H9 (cell line): ENCODE results near the gene DIP2C. TPM values are rescaled to one million over a fixed set of nuclear protein-coding genes. Genes with fewer than 3 reads are reported as not detected.

Source experiments
- DNase-seq: peaks from one replicate; pipeline ENCODE4 v3.0.0-alpha.2; 2017
- H2AFZ ChIP-seq: one replicate; pipeline ENCODE4 v1.6.1; 2013; ENCODE audit warnings: mild to moderate bottlenecking, low read length, control low read depth, moderate library complexity
- H2AK5ac ChIP-seq: 2 replicates; pipeline ENCODE4 v1.6.1; 2013; ENCODE audit warnings: low read length, control low read depth, mixed read lengths; ENCODE audit not compliant: insufficient read length
- H2BK120ac ChIP-seq: one replicate; pipeline ENCODE4 v1.6.1; 2013; ENCODE audit warnings: low read depth, mild to moderate bottlenecking, low read length, control low read depth, inconsistent platforms; ENCODE audit not compliant: poor library complexity, severe bottlenecking
- H2BK12ac ChIP-seq: 2 replicates; pipeline ENCODE4 v1.6.1; 2013; ENCODE audit warnings: low read length, control low read depth, mixed read lengths, low read depth; ENCODE audit not compliant: insufficient read length
- H2BK15ac ChIP-seq: 2 replicates; pipeline ENCODE4 v1.6.1; 2013; ENCODE audit warnings: low read depth, low read length, control low read depth
- H2BK20ac ChIP-seq: one replicate; pipeline ENCODE4 v1.6.1; 2013; ENCODE audit warnings: low read depth, mild to moderate bottlenecking, low read length, control low read depth, inconsistent platforms; ENCODE audit not compliant: poor library complexity, severe bottlenecking
- H2BK5ac ChIP-seq: 2 replicates; pipeline ENCODE4 v1.6.1; 2013; ENCODE audit warnings: low read length, control low read depth, mixed read lengths; ENCODE audit not compliant: insufficient read length
- H3K14ac ChIP-seq: 2 replicates; pipeline ENCODE4 v1.6.1; 2013; ENCODE audit warnings: low read length, control low read depth; ENCODE audit not compliant: insufficient read depth
- H3K18ac ChIP-seq: 2 replicates; pipeline ENCODE4 v1.6.1; 2013; ENCODE audit warnings: low read depth, mild to moderate bottlenecking, mixed read lengths, low read length, control low read depth; ENCODE audit not compliant: insufficient read length
- H3K23ac ChIP-seq: 2 replicates; pipeline ENCODE4 v1.6.1; 2013; ENCODE audit warnings: low read length, control low read depth, mixed read lengths, low read depth; ENCODE audit not compliant: insufficient read length
- H3K23me2 ChIP-seq: 2 replicates; pipeline ENCODE4 v1.6.1; 2013; ENCODE audit warnings: low read depth, mild to moderate bottlenecking, mixed read lengths, low read length, control low read depth; ENCODE audit not compliant: insufficient read length, poor library complexity, severe bottlenecking
- H3K27ac ChIP-seq: 2 replicates; pipeline ENCODE4 v1.5.1; 2013; ENCODE audit warnings: low read length, control low read depth, mixed read lengths, low read depth; ENCODE audit not compliant: insufficient read length
- H3K27me3 ChIP-seq: 2 replicates; pipeline ENCODE4 v1.6.1; 2013; ENCODE audit warnings: low read length, control low read depth, inconsistent platforms; ENCODE audit not compliant: insufficient read depth
- H3K4ac ChIP-seq: 2 replicates; pipeline ENCODE4 v1.6.1; 2013; ENCODE audit warnings: low read depth, mild to moderate bottlenecking, control low read depth, inconsistent platforms, low read length, moderate library complexity
- H3K4me1 ChIP-seq: 2 replicates; pipeline ENCODE4 v1.6.1; 2013; ENCODE audit warnings: low read length, control low read depth, inconsistent platforms; ENCODE audit not compliant: insufficient read depth
- H3K4me2 ChIP-seq: 2 replicates; pipeline ENCODE4 v1.6.1; 2013; ENCODE audit warnings: low read length, control low read depth, mixed read lengths; ENCODE audit not compliant: insufficient read length, insufficient read depth
- H3K56ac ChIP-seq: 2 replicates; pipeline ENCODE4 v1.6.1; 2013; ENCODE audit warnings: low read depth, mild to moderate bottlenecking, mixed read lengths, low read length, control low read depth; ENCODE audit not compliant: insufficient read length
- H3K79me1 ChIP-seq: 2 replicates; pipeline ENCODE4 v1.6.1; 2013; ENCODE audit warnings: low read depth, mild to moderate bottlenecking, moderate library complexity, low read length, control low read depth, inconsistent platforms; ENCODE audit not compliant: insufficient read depth, poor library complexity, severe bottlenecking
- H3K79me2 ChIP-seq: 2 replicates; pipeline ENCODE4 v1.6.1; 2013; ENCODE audit warnings: low read length, control low read depth, inconsistent platforms; ENCODE audit not compliant: insufficient read depth
- H3K9ac ChIP-seq: 2 replicates; pipeline ENCODE4 v1.6.1; 2013; ENCODE audit warnings: low read length, control low read depth, mixed read lengths; ENCODE audit not compliant: insufficient read length; ENCODE audit errors: extremely low read depth
- H3K9me3 ChIP-seq: one replicate; pipeline ENCODE4 v1.6.1; 2013; ENCODE audit warnings: low read depth, low read length, inconsistent platforms; ENCODE audit not compliant: control insufficient read depth
- H3T11ph ChIP-seq: one replicate; pipeline ENCODE4 v1.6.1; 2013; ENCODE audit warnings: mild to moderate bottlenecking, low read length, control low read depth, inconsistent platforms
- H4K20me1 ChIP-seq: one replicate; pipeline ENCODE4 v1.6.1; 2013; ENCODE audit not compliant: control insufficient read depth, insufficient read length, insufficient read depth
- H4K5ac ChIP-seq: 2 replicates; pipeline ENCODE4 v1.6.1; 2013; ENCODE audit warnings: low read depth, mild to moderate bottlenecking, mixed read lengths, low read length, control low read depth; ENCODE audit not compliant: insufficient read length
- H4K8ac ChIP-seq: replicated peaks from 2 replicates; pipeline ENCODE4 v1.6.1; 2013; ENCODE audit warnings: low read length, control low read depth, mixed read lengths, low read depth; ENCODE audit not compliant: insufficient read length
- H4K91ac ChIP-seq: 2 replicates; pipeline ENCODE4 v1.6.1; 2013; ENCODE audit warnings: low read depth, mild to moderate bottlenecking, moderate library complexity, mixed read lengths, low read length, control low read depth; ENCODE audit not compliant: insufficient read length
- H3K27ac Mint-ChIP-seq, 3 experiments: 2 replicates in 2 of 3; 3 replicates in 1 of 3; pipeline ENCODE4 v1.8.0; 2020 to 2021; ENCODE audit warnings: mixed read lengths in 3 of 3, mild to moderate bottlenecking in 1 of 3, moderate library complexity in 1 of 3
- H3K27me3 Mint-ChIP-seq: 2 replicates; pipeline ENCODE4 v1.8.0; 2021; ENCODE audit warnings: low read depth, mild to moderate bottlenecking, moderate library complexity, mixed read lengths
- H3K36me3 Mint-ChIP-seq, 3 experiments: 2 replicates in 2 of 3; 3 replicates in 1 of 3; pipeline ENCODE4 v1.8.0; 2020 to 2021; ENCODE audit warnings: low read depth in 3 of 3, mixed read lengths in 3 of 3; ENCODE audit not compliant: insufficient read depth in 1 of 3
- H3K4me1 Mint-ChIP-seq, 2 experiments: 2 replicates each; pipeline ENCODE4 v1.8.0; 2020; ENCODE audit warnings: mixed read lengths in 2 of 2
- H3K4me3 Mint-ChIP-seq, 2 experiments: 2 replicates in 1 of 2; 3 replicates in 1 of 2; pipeline ENCODE4 v1.8.0; 2020 to 2021; ENCODE audit warnings: mild to moderate bottlenecking in 2 of 2, mixed read lengths in 2 of 2, moderate library complexity in 1 of 2
- H3K9me3 Mint-ChIP-seq, 2 experiments: 2 replicates in 1 of 2; 3 replicates in 1 of 2; pipeline ENCODE4 v1.8.0; 2020; ENCODE audit warnings: mild to moderate bottlenecking in 2 of 2, mixed read lengths in 2 of 2, moderate library complexity in 1 of 2
- WGBS: extraction: QIAGEN DNeasy Blood & Tissue Kit; methylation state at CpG from one replicate; pipeline ENCODE4 v1.1.7; 2013; ENCODE audit warnings: missing lambda C conversion rate, low lambda C conversion rate, mixed read lengths; ENCODE audit not compliant: insufficient read length; ENCODE audit errors: extremely low coverage; 5-methylcytosine and 5-hydroxymethylcytosine counted together
- total RNA-seq: library from RNA; stranded (reverse); gene quantifications from 2 replicates; pipeline ENCODE4 v1.2.1, GENCODE V29; 2021
- TF ChIP-seq, protein P1 (sequence below): fragments of 200-600 bp; sonication (generic); conservative IDR thresholded peaks from 3 replicates; pipeline ENCODE4 v1.8.0; 2021; ENCODE audit warnings: antibody characterized with exemption, mild to moderate bottlenecking

Gene DIP2C
- total RNA-seq, 1 experiment from 2014 or later, result 7.9 TPM

DNA sequence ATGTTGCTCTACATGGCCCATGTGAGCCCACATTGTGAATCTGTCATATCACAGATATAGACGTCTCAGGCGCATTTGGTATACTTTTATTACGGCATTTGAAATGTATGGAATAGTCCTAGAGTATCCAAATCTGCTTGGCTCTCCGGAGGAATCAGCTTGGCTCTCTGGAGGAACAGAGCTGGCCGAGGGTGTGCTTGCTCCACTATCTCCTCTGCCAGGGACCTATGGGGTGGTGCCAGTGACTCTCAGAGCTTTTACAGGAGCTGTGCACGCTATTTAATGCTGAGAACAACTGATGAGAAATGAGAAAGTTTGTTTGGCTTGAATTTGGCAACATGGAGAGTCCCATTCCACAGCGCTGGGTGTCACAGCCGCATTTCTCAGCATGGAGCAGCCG lies 410.2 kb downstream of the DIP2C start:
- Histone ChIP-seq H3K14ac (no peak overlapping the region), H3K9me3 (no peaks in the 10 kb centered on the region), H2BK15ac (no peak overlapping the region), H4K8ac (no peak overlapping the region), H3K18ac (no peak overlapping the region), H3T11ph (no peak overlapping the region), H3K23ac (no peak overlapping the region), H3K27me3 (no peaks in the 10 kb centered on the region), H4K20me1 (no peaks in the 10 kb centered on the region), H2AK5ac (no peak overlapping the region), H3K79me2 (no peaks in the 10 kb centered on the region), H2BK120ac (no peak overlapping the region), H3K4ac (no peak overlapping the region), H2BK12ac (no peak overlapping the region), H3K9ac (no peak overlapping the region), H2BK20ac (no peak overlapping the region), H2AFZ (no peak overlapping the region), H3K56ac (no peak overlapping the region), H2BK5ac (no peak overlapping the region), H3K4me1 (peaks cover 2% of the 10 kb centered on the region; the same call in 1 of the 2 replicates), H4K5ac (no peak overlapping the region), H3K23me2 (peaks cover 4% of the 10 kb centered on the region), H4K91ac (no peak overlapping the region), H3K4me2 (no peak overlapping the region), H3K27ac (no peak overlapping the region), H3K79me1 (no peaks in the 10 kb centered on the region)
- TF ChIP-seq, protein P1, sequence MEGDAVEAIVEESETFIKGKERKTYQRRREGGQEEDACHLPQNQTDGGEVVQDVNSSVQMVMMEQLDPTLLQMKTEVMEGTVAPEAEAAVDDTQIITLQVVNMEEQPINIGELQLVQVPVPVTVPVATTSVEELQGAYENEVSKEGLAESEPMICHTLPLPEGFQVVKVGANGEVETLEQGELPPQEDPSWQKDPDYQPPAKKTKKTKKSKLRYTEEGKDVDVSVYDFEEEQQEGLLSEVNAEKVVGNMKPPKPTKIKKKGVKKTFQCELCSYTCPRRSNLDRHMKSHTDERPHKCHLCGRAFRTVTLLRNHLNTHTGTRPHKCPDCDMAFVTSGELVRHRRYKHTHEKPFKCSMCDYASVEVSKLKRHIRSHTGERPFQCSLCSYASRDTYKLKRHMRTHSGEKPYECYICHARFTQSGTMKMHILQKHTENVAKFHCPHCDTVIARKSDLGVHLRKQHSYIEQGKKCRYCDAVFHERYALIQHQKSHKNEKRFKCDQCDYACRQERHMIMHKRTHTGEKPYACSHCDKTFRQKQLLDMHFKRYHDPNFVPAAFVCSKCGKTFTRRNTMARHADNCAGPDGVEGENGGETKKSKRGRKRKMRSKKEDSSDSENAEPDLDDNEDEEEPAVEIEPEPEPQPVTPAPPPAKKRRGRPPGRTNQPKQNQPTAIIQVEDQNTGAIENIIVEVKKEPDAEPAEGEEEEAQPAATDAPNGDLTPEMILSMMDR, result no peak
- Mint-ChIP-seq H3K27ac (peak overlapping the region in 1 of 3 experiments; percentile 66; a peak in 1 of 7 replicates), H3K4me3 (no peak overlapping the region), H3K4me1 (peaks cover 9 to 10% of the 10 kb centered on the region in 2 experiments), H3K36me3 (peaks cover 2 to 13% (median 6%) of the 10 kb centered on the region in 3 experiments; a peak in 6 of 7 replicates), H3K27me3 (no peaks in the 10 kb centered on the region), H3K9me3 (no peaks in the 10 kb centered on the region)
- no peak for DNase-seq
- no CpG with 5 or more reads among the region's 9 CpGs for WGBS
